NT2/D1 (cell line): ENCODE results near the gene AOPEP.

ENCODE experiments used
- DNase-seq: peaks from one replicate; pipeline ENCODE4 v3.0.0-alpha.2; 2011; ENCODE audit warnings: low read depth, low spot score
- H3K27me3 ChIP-seq: 2 replicates; pipeline ENCODE4 v1.6.0; 2011; ENCODE audit warnings: mild to moderate bottlenecking; ENCODE audit not compliant: insufficient read length, insufficient read depth
- H3K36me3 ChIP-seq: 2 replicates; pipeline ENCODE4 v1.6.1; 2011; ENCODE audit warnings: mild to moderate bottlenecking, low read length, mixed read lengths; ENCODE audit not compliant: insufficient read depth, insufficient read length
- H3K4me1 ChIP-seq: 2 replicates; pipeline ENCODE4 v1.5.1; 2011; ENCODE audit not compliant: insufficient read depth, insufficient read length
- H3K4me3 ChIP-seq: 2 replicates; pipeline ENCODE4 v1.5.1; 2011; ENCODE audit warnings: low read depth; ENCODE audit not compliant: insufficient read length
- H3K9ac ChIP-seq: 2 replicates; pipeline ENCODE4 v1.6.0; 2011; ENCODE audit warnings: low read depth; ENCODE audit not compliant: insufficient read length
- H3K9me3 ChIP-seq: 2 replicates; pipeline ENCODE4 v1.5.1; 2011; ENCODE audit warnings: mild to moderate bottlenecking, low read length; ENCODE audit not compliant: insufficient read depth
- SUZ12 ChIP-seq: IDR thresholded peaks from 2 replicates; pipeline ENCODE4 v1.6.1; 2011; ENCODE audit not compliant: insufficient read length, insufficient read depth; ENCODE audit errors: extremely low read depth
- YY1 ChIP-seq: IDR thresholded peaks from 2 replicates; pipeline ENCODE4 v1.6.1; 2011; ENCODE audit not compliant: insufficient read length, insufficient read depth
- ZNF274 ChIP-seq: IDR thresholded peaks from 2 replicates; pipeline ENCODE4 v1.6.1; 2011; ENCODE audit warnings: mild to moderate bottlenecking, low read depth, low read length

The AOPEP gene

DNA sequence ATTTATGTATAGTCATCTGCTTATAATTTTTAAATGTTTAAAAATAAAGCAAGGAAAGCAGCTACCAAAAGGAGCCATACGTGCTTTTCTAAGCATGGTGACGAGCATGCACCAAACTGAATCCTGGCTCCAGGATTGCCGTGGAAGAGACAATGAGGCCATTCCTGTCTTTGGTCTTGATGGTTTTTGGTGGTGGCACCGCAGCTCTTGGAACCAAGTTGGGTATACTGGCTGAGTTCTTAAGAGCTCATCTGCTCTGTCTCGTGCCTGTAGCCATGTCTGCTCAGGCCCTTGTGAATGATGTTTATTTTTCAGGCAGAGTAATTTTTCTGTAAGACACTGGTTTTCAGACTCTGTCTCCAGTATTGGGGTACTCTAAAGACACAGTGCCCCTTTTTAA, 345.0 kb downstream of the AOPEP start:
- no peak for DNase-seq
- Histone ChIP-seq H3K9ac (no peak overlapping the region), H3K4me3 (no peak overlapping the region), H3K36me3 (peaks cover 59% of the 10 kb centered on the region), H3K4me1 (no peaks in the 10 kb centered on the region), H3K27me3 (no peaks in the 10 kb centered on the region), H3K9me3 (no peaks in the 10 kb centered on the region)
- TF ChIP-seq YY1 (no peak), SUZ12 (no peak), ZNF274 (no peak)

DNA sequence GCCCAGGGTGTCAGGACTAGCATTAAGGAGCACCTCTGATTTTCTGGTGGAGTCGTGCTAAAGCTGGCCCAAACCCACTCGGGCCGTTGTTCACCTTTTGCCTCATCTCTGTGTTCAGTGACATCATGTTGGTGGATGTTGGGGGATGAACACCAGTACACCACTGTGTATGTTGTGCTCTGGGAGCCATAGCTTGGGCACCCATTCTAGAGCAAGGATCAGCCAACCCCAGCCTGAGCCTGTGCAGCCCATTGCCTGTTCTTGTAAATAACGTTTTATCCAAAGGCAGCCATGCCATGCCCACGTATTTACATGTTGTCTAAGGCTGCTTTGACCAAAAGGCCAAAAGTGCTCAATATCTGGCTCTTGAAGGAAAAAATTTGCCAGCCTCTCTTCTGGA, 345.4 kb downstream of the AOPEP start:
- Histone ChIP-seq H3K27me3 (no peaks in the 10 kb centered on the region), H3K4me3 (no peak overlapping the region), H3K36me3 (peaks cover 56% of the 10 kb centered on the region), H3K9me3 (no peaks in the 10 kb centered on the region), H3K9ac (no peak overlapping the region), H3K4me1 (peaks cover under 1% of the 10 kb centered on the region)
- no peak for DNase-seq
- no peak for TF ChIP-seq YY1
- TF ChIP-seq SUZ12, result no peak
- TF ChIP-seq ZNF274, result no peak

DNA sequence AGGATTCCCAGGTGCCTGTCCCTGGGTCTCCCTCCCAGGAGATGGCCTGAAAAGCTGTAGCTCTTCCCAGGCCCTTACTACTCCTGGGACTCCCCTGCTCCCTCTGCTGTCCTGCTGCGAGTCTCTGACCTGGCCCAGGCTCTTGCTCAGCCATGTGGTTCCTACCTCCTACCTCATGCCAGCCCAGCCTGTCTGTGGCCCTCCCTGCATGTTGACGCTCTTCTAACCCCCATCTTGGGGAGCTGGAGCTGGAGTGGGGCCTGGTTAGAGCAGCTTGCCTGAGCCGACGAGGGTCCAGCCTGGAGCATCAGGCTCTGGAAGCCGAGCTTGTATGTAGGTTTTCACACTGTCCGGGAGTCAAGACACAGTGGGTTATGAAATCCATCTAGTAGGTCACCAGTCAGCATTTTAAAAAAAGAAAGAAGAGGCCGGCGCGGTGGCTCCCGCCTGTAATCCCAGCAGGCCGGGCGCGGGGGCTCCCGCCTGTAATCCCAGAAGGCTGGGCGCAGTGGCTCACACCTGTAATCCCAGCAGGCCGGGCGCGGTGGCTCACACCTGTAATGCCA, 346.6 kb downstream of the AOPEP start:
- DNase-seq, result no peak
- TF ChIP-seq ZNF274 (no peak), YY1 (no peak), SUZ12 (no peak)
- Histone ChIP-seq H3K27me3 (no peaks in the 10 kb centered on the region), H3K9ac (no peak overlapping the region), H3K4me3 (no peak overlapping the region), H3K4me1 (peaks cover 6% of the 10 kb centered on the region), H3K9me3 (no peaks in the 10 kb centered on the region), H3K36me3 (peaks cover 46% of the 10 kb centered on the region)

DNA sequence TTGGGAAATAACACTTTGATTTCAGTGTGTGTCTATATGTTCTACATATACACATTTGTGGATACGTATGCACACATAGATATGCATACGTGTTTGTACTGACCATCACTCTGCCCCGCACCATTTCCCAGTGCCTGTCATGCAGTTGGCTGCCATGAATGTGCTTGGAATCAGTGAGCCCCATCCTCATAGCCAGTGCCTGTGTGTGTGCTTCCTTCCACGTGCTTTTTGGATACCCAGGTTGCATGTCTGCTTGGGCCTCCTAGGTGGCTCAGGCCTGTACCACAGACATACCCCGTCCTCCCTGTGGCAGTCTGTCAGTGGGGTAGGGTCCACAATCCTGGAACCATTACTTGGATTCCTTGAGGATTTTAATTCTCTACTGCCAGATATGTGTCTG, 347.4 kb downstream of the AOPEP start:
- peaks cover 12% of the 10 kb centered on the region for H3K4me1 ChIP-seq
- H3K36me3 ChIP-seq, result peaks cover 40% of the 10 kb centered on the region
- TF ChIP-seq YY1, result no peak
- TF ChIP-seq SUZ12, result no peak
- TF ChIP-seq ZNF274, result no peak
- no peak overlapping the region for H3K9ac ChIP-seq
- H3K27me3 ChIP-seq, result no peaks in the 10 kb centered on the region
- H3K4me3 ChIP-seq, result no peak overlapping the region
- no peaks in the 10 kb centered on the region for H3K9me3 ChIP-seq
- no peak for DNase-seq

DNA sequence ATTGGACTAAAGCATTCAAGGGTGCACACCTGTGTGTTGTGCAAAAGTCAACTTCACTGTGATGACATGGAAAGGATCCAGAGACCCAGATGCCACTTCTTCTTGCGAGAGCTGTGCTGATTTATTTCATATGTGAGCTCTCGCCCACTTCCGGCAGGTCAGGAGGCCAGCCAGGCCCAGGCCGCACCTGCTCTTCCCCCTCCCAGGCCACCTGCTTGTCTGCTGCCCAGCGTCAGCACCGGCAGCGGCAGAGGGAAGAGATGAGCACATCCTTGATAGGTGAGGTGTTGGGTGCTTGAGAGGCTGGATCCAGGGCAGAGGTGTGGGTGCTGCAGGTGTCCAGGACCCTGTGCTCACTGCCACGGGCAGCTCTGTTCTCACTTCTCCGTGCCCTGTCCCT, 348.1 kb downstream of the AOPEP start:
- TF ChIP-seq ZNF274 (no peak), SUZ12 (no peak), YY1 (no peak)
- H3K4me3 ChIP-seq, result no peak overlapping the region
- H3K9ac ChIP-seq, result no peak overlapping the region
- no peaks in the 10 kb centered on the region for H3K9me3 ChIP-seq
- DNase-seq, result no peak
- H3K36me3 ChIP-seq, result peaks cover 39% of the 10 kb centered on the region
- H3K27me3 ChIP-seq, result no peaks in the 10 kb centered on the region
- peaks cover 15% of the 10 kb centered on the region for H3K4me1 ChIP-seq

DNA sequence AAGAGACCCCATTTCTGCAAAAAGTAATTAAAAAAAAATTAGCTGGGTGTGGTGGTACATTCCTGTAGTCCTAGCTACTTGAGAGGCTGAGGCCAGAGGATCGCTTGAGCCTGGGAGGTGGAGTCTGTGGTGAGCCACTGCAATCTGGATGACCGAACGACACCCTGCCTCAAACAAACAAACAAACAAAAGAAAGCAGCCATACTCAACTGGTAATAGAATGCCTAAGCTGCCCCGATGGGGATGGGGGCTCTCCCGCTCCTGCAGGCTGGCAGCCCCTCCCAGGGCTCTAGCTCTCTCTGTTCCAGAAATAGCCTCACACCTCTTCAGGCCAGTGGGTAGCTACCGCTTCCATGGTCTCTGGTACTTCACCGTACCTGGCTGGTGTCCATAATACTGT, 349.2 kb downstream of the AOPEP start:
- DNase-seq, result no peak
- H3K36me3 ChIP-seq, result peaks cover 32% of the 10 kb centered on the region

DNA sequence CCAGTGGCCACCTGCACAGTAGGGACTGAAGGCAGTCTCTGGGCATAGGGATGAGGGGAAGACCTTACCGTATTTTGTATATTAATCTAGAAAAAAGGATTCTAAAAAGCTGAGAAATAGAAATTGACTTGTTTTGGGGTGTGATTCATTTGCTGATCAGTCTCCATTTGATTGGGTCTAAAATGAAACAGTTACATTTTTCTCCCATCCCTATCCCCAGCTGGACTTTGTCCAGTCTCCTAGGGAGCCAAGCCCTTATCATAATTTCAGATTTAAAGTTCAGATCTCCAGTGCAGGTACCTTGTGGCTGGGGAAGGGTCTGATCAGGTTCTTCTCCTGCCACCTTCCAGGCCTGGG, 350.2 kb downstream of the AOPEP start:
- H3K36me3 ChIP-seq, result peaks cover 37% of the 10 kb centered on the region
- no peaks in the 10 kb centered on the region for H3K27me3 ChIP-seq
- no peak overlapping the region for H3K9ac ChIP-seq
- TF ChIP-seq YY1, result no peak
- TF ChIP-seq ZNF274, result no peak
- TF ChIP-seq SUZ12, result no peak
- H3K4me3 ChIP-seq, result no peak overlapping the region
- DNase-seq, result no peak
- H3K4me1 ChIP-seq, result peaks cover 15% of the 10 kb centered on the region
- no peaks in the 10 kb centered on the region for H3K9me3 ChIP-seq

More for the DNA sequence above, 349.2 kb downstream of the AOPEP start:
- H3K4me3 ChIP-seq, result no peak overlapping the region
- H3K9me3 ChIP-seq, result no peaks in the 10 kb centered on the region
- H3K9ac ChIP-seq, result no peak overlapping the region
- no peaks in the 10 kb centered on the region for H3K27me3 ChIP-seq
- TF ChIP-seq ZNF274, result no peak
- TF ChIP-seq SUZ12, result no peak
- no peak for TF ChIP-seq YY1
- peaks cover 15% of the 10 kb centered on the region for H3K4me1 ChIP-seq
